Astrocyte (in vitro differentiated cells and primary cell): ENCODE results near the gene MAST2. TPM values are rescaled to one million over a fixed set of nuclear protein-coding genes. Genes with fewer than 3 reads are reported as not detected.
A peak's percentile ranks its signal among the peaks of the same experiment; 100 is the strongest.

Experiments
- DNase-seq: peaks from one replicate; pipeline ENCODE4 v3.0.0-alpha.2; 2010; ENCODE audit warnings: low read depth
- FAIRE-seq: peaks from 2 replicates; lab custom pipeline; 2011; peaks lifted over from hg19 to GRCh38; lab: Jason Lieb, UNC
- H2AFZ ChIP-seq: 2 replicates; pipeline ENCODE4 v1.6.0; 2012; ENCODE audit warnings: low read depth, low read length, inconsistent platforms
- H3K27ac ChIP-seq: 2 replicates; pipeline ENCODE4 v1.5.1; 2011; ENCODE audit warnings: low read depth, low read length, inconsistent platforms
- H3K27me3 ChIP-seq: 2 replicates; pipeline ENCODE4 v1.6.0; 2011; ENCODE audit warnings: low read length, inconsistent platforms; ENCODE audit not compliant: insufficient read depth
- H3K36me3 ChIP-seq: 2 replicates; pipeline ENCODE4 v1.5.1; 2011; ENCODE audit warnings: low read length, inconsistent platforms; ENCODE audit not compliant: insufficient read depth
- H3K4me1 ChIP-seq: 2 replicates; pipeline ENCODE4 v1.5.1; 2011; ENCODE audit warnings: low read length, inconsistent platforms; ENCODE audit not compliant: insufficient read depth
- H3K4me2 ChIP-seq: 2 replicates; pipeline ENCODE4 v1.6.0; 2012; ENCODE audit warnings: low read length, inconsistent platforms
- H3K4me3 ChIP-seq: 2 replicates; pipeline ENCODE4 v1.5.1; 2011; ENCODE audit warnings: low read depth, mild to moderate bottlenecking, low read length, inconsistent platforms; ENCODE audit not compliant: insufficient read depth
- H3K79me2 ChIP-seq: 2 replicates; pipeline ENCODE4 v1.6.0; 2012; ENCODE audit warnings: mild to moderate bottlenecking, low read length, inconsistent platforms; ENCODE audit not compliant: insufficient read depth
- H3K9ac ChIP-seq: 2 replicates; pipeline ENCODE4 v1.6.0; 2012; ENCODE audit warnings: mild to moderate bottlenecking, low read length, inconsistent platforms
- H3K9me3 ChIP-seq: 2 replicates; pipeline ENCODE4 v1.5.1; 2012; ENCODE audit warnings: low read depth, mild to moderate bottlenecking, low read length, inconsistent platforms; ENCODE audit not compliant: insufficient read depth
- H4K20me1 ChIP-seq: 2 replicates; pipeline ENCODE4 v1.6.0; 2012; ENCODE audit warnings: low read length, inconsistent platforms; ENCODE audit not compliant: insufficient read depth
- H3K27ac Mint-ChIP-seq: one replicate; pipeline ENCODE4 v1.8.0; 2021; ENCODE audit warnings: mild to moderate bottlenecking, mixed read lengths; ENCODE audit not compliant: unreplicated experiment
- H3K27me3 Mint-ChIP-seq: one replicate; pipeline ENCODE4 v1.8.0; 2021; ENCODE audit warnings: low read depth, mixed read lengths; ENCODE audit not compliant: unreplicated experiment
- H3K36me3 Mint-ChIP-seq: one replicate; pipeline ENCODE4 v1.8.0; 2021; ENCODE audit warnings: low read depth, mixed read lengths; ENCODE audit not compliant: unreplicated experiment
- H3K4me1 Mint-ChIP-seq: one replicate; pipeline ENCODE4 v1.8.0; 2021; ENCODE audit warnings: low read depth, mixed read lengths; ENCODE audit not compliant: unreplicated experiment
- H3K4me3 Mint-ChIP-seq: one replicate; pipeline ENCODE4 v1.8.0; 2021; ENCODE audit warnings: mild to moderate bottlenecking, moderate library complexity, mixed read lengths; ENCODE audit not compliant: unreplicated experiment
- H3K9me3 Mint-ChIP-seq: one replicate; pipeline ENCODE4 v1.8.0; 2021; ENCODE audit warnings: mild to moderate bottlenecking, mixed read lengths; ENCODE audit not compliant: unreplicated experiment
- CTCF ChIP-seq: IDR thresholded peaks from 2 replicates; pipeline ENCODE4 v1.5.1; 2011; ENCODE audit warnings: low read depth, mild to moderate bottlenecking, inconsistent platforms, low read length, moderate library complexity; ENCODE audit not compliant: insufficient read depth
- EZH2 ChIP-seq: IDR thresholded peaks from 2 replicates; pipeline ENCODE4 v1.6.1; 2012; ENCODE audit warnings: mild to moderate bottlenecking, low read length, inconsistent platforms; ENCODE audit not compliant: insufficient read depth
- total RNA-seq: library from RNA; stranded (reverse); gene quantifications from 2 replicates; pipeline ENCODE4 v1.2.1, GENCODE V29; 2021

The MAST2 gene
- total RNA-seq, 1 donor from 2014 or later = 41.0 TPM

GRCh38 chr1:46036894-46037839, 233.8 kb downstream of the MAST2 start:
- H3K27me3 Mint-ChIP-seq = no peaks in the 10 kb centered on the region
- Histone ChIP-seq H3K36me3 (peaks cover 4% of the 10 kb centered on the region), H3K4me2 (no peak overlapping the region), H3K79me2 (no peaks in the 10 kb centered on the region), H3K27ac (no peak overlapping the region), H3K4me3 (no peak overlapping the region), H2AFZ (peak overlapping the region; percentile 7), H4K20me1 (peaks cover 14% of the 10 kb centered on the region), H3K27me3 (no peaks in the 10 kb centered on the region), H3K9me3 (no peaks in the 10 kb centered on the region), H3K4me1 (no peaks in the 10 kb centered on the region), H3K9ac (no peak overlapping the region)
- DNase-seq (peak; percentile 46), FAIRE-seq (no peak)
- peaks cover 11% of the 10 kb centered on the region for H3K36me3 Mint-ChIP-seq
- no peak overlapping the region for H3K4me3 Mint-ChIP-seq
- TF ChIP-seq EZH2 (no peak), CTCF (peak; percentile 98)
- peaks cover 18% of the 10 kb centered on the region for H3K4me1 Mint-ChIP-seq
- no peak overlapping the region for H3K27ac Mint-ChIP-seq
- no peaks in the 10 kb centered on the region for H3K9me3 Mint-ChIP-seq

- no peak overlapping the region for H3K9ac ChIP-seq
- H4K20me1 ChIP-seq = peaks cover 14% of the 10 kb centered on the region
- no peak overlapping the region for H2AFZ ChIP-seq
- H3K9me3 ChIP-seq = no peaks in the 10 kb centered on the region
- peaks cover 19% of the 10 kb centered on the region for H3K4me1 Mint-ChIP-seq
- H3K4me1 ChIP-seq = no peaks in the 10 kb centered on the region
- FAIRE-seq (no peak), DNase-seq (peak; percentile 48)
- H3K4me2 ChIP-seq = no peak overlapping the region
- no peaks in the 10 kb centered on the region for H3K36me3 ChIP-seq
- H3K79me2 ChIP-seq = no peaks in the 10 kb centered on the region
- H3K27me3 ChIP-seq = no peaks in the 10 kb centered on the region
- H3K27me3 Mint-ChIP-seq = no peaks in the 10 kb centered on the region
- H3K4me3 Mint-ChIP-seq = no peak overlapping the region
- H3K9me3 Mint-ChIP-seq = no peaks in the 10 kb centered on the region
- TF ChIP-seq CTCF = no peak
- no peak for TF ChIP-seq EZH2
- no peak overlapping the region for H3K27ac ChIP-seq
- no peak overlapping the region for H3K27ac Mint-ChIP-seq
- H3K4me3 ChIP-seq = no peak overlapping the region
- peaks cover 19% of the 10 kb centered on the region for H3K36me3 Mint-ChIP-seq
Measured at GRCh38 chr1:46039571-46040052, 236.2 kb downstream of the MAST2 start.

GRCh38 chr1:46041551-46041950, 238.1 kb downstream of the MAST2 start:
- no peak overlapping the region for H3K4me2 ChIP-seq
- peaks cover 9% of the 10 kb centered on the region for H4K20me1 ChIP-seq
- Mint-ChIP-seq H3K4me1 (peaks cover 23% of the 10 kb centered on the region), H3K36me3 (peaks cover 22% of the 10 kb centered on the region), H3K9me3 (no peaks in the 10 kb centered on the region), H3K27ac (peak overlapping the region; percentile 35), H3K4me3 (no peak overlapping the region), H3K27me3 (no peaks in the 10 kb centered on the region)
- no peaks in the 10 kb centered on the region for H3K27me3 ChIP-seq
- no peak overlapping the region for H3K4me3 ChIP-seq
- DNase-seq = no peak
- no peak for FAIRE-seq
- no peaks in the 10 kb centered on the region for H3K4me1 ChIP-seq
- H2AFZ ChIP-seq = no peak overlapping the region
- no peaks in the 10 kb centered on the region for H3K36me3 ChIP-seq
- H3K9ac ChIP-seq = no peak overlapping the region
- no peaks in the 10 kb centered on the region for H3K79me2 ChIP-seq
- no peak overlapping the region for H3K27ac ChIP-seq
- TF ChIP-seq EZH2 = no peak
- no peak for TF ChIP-seq CTCF
- no peaks in the 10 kb centered on the region for H3K9me3 ChIP-seq
